ENCODE results near the gene SEPTIN7.
"Not testable (repeated sequence)": the region's sequence is repeated elsewhere in the genome, so short reads cannot be mapped to it uniquely, and the experiment has no call there.

Gene SEPTIN7

GRCh38 chr7:35754741-35755140, 46.1 kb upstream of the SEPTIN7 start:
- H3K9me3 ChIP-seq (ENCODE audit: low read length): no peaks in the 10 kb centered on the region
- no peak overlapping the region for H3K27ac ChIP-seq (ENCODE audit: low read depth, low read length, poor library complexity, severe bottlenecking)
- no peaks in the 10 kb centered on the region for H3F3A ChIP-seq (ENCODE audit: insufficient read depth, low read length)
- H3K79me2 ChIP-seq (ENCODE audit: insufficient read depth, low read length): no peaks in the 10 kb centered on the region
- no peak for TF ChIP-seq EZH2 (IDR thresholded peaks at IDR 0.05; ENCODE audit: borderline replicate concordance, low read length)
- no peak for TF ChIP-seq CTCF (IDR thresholded peaks at IDR 0.05; ENCODE audit: low read length)
- H3K27me3 ChIP-seq (ENCODE audit: insufficient read depth, low read length): no peaks in the 10 kb centered on the region
- no peaks in the 10 kb centered on the region for H3K9me2 ChIP-seq (ENCODE audit: low read depth, low read length)
- no peaks in the 10 kb centered on the region for H3K36me3 ChIP-seq (ENCODE audit: insufficient read depth, low read length)
- no peak overlapping the region for H2AFZ ChIP-seq (ENCODE audit: low read length)
- no peak overlapping the region for H3K4me2 ChIP-seq (ENCODE audit: low read length)
- no peak overlapping the region for H3K9ac ChIP-seq (ENCODE audit: low read length)
- no peak overlapping the region for H3K4me3 ChIP-seq (ENCODE audit: low read depth, low read length, poor library complexity, severe bottlenecking)
- H3K4me1 ChIP-seq (ENCODE audit: insufficient read depth, low read length, severe bottlenecking): no peaks in the 10 kb centered on the region
- no peaks in the 10 kb centered on the region for H4K20me1 ChIP-seq (ENCODE audit: insufficient read depth, low read length)

- H3F3A ChIP-seq (ENCODE audit: insufficient read depth, low read length): no peaks in the 10 kb centered on the region
- H3K79me2 ChIP-seq (ENCODE audit: insufficient read depth, low read length): no peaks in the 10 kb centered on the region
- no peak overlapping the region for H3K27ac ChIP-seq (ENCODE audit: low read depth, low read length, poor library complexity, severe bottlenecking)
- no peaks in the 10 kb centered on the region for H3K36me3 ChIP-seq (ENCODE audit: insufficient read depth, low read length)
- H3K4me2 ChIP-seq (ENCODE audit: low read length): no peak overlapping the region
- TF ChIP-seq EZH2 (IDR thresholded peaks at IDR 0.05; ENCODE audit: borderline replicate concordance, low read length) (no peak), CTCF (IDR thresholded peaks at IDR 0.05; ENCODE audit: low read length) (no peak)
- H3K4me1 ChIP-seq (ENCODE audit: insufficient read depth, low read length, severe bottlenecking): no peaks in the 10 kb centered on the region
- no peaks in the 10 kb centered on the region for H4K20me1 ChIP-seq (ENCODE audit: insufficient read depth, low read length)
- no peaks in the 10 kb centered on the region for H3K9me3 ChIP-seq (ENCODE audit: low read length)
- H3K9ac ChIP-seq (ENCODE audit: low read length): no peak overlapping the region
- H3K4me3 ChIP-seq (ENCODE audit: low read depth, low read length, poor library complexity, severe bottlenecking): no peak overlapping the region
- H3K27me3 ChIP-seq (ENCODE audit: insufficient read depth, low read length): no peaks in the 10 kb centered on the region
- no peak overlapping the region for H2AFZ ChIP-seq (ENCODE audit: low read length)
- H3K9me2 ChIP-seq (ENCODE audit: low read depth, low read length): no peaks in the 10 kb centered on the region
These were observed 45.1 kb upstream of the SEPTIN7 start for GRCh38 chr7:35755711-35756110.

GRCh38 chr7:35756453-35756852, 44.4 kb upstream of the SEPTIN7 start:
- not testable (repeated sequence) for H3K4me3 ChIP-seq (ENCODE audit: low read depth, low read length, poor library complexity, severe bottlenecking); H3K9me3 ChIP-seq (ENCODE audit: low read length); H3K27ac ChIP-seq (ENCODE audit: low read depth, low read length, poor library complexity, severe bottlenecking); H3K9me2 ChIP-seq (ENCODE audit: low read depth, low read length); H3K4me1 ChIP-seq (ENCODE audit: insufficient read depth, low read length, severe bottlenecking); H3F3A ChIP-seq (ENCODE audit: insufficient read depth, low read length); H3K9ac ChIP-seq (ENCODE audit: low read length); H3K4me2 ChIP-seq (ENCODE audit: low read length); H3K79me2 ChIP-seq (ENCODE audit: insufficient read depth, low read length); H3K27me3 ChIP-seq (ENCODE audit: insufficient read depth, low read length); H3K36me3 ChIP-seq (ENCODE audit: insufficient read depth, low read length); H4K20me1 ChIP-seq (ENCODE audit: insufficient read depth, low read length); H2AFZ ChIP-seq (ENCODE audit: low read length)

GRCh38 chr7:35757574-35757973, 43.3 kb upstream of the SEPTIN7 start:
- H3K4me3 ChIP-seq (ENCODE audit: low read depth, low read length, poor library complexity, severe bottlenecking): no peak overlapping the region
- H4K20me1 ChIP-seq (ENCODE audit: insufficient read depth, low read length): no peaks in the 10 kb centered on the region
- no peaks in the 10 kb centered on the region for H3K9me3 ChIP-seq (ENCODE audit: low read length)
- no peak overlapping the region for H3K27ac ChIP-seq (ENCODE audit: low read depth, low read length, poor library complexity, severe bottlenecking)
- H3K4me2 ChIP-seq (ENCODE audit: low read length): no peak overlapping the region
- no peaks in the 10 kb centered on the region for H3K79me2 ChIP-seq (ENCODE audit: insufficient read depth, low read length)
- no peaks in the 10 kb centered on the region for H3F3A ChIP-seq (ENCODE audit: insufficient read depth, low read length)
- no peaks in the 10 kb centered on the region for H3K4me1 ChIP-seq (ENCODE audit: insufficient read depth, low read length, severe bottlenecking)
- H3K9ac ChIP-seq (ENCODE audit: low read length): no peak overlapping the region
- H3K36me3 ChIP-seq (ENCODE audit: insufficient read depth, low read length): no peaks in the 10 kb centered on the region
- H3K9me2 ChIP-seq (ENCODE audit: low read depth, low read length): no peaks in the 10 kb centered on the region
- H3K27me3 ChIP-seq (ENCODE audit: insufficient read depth, low read length): no peaks in the 10 kb centered on the region
- no peak overlapping the region for H2AFZ ChIP-seq (ENCODE audit: low read length)
- no peak for TF ChIP-seq CTCF (IDR thresholded peaks at IDR 0.05; ENCODE audit: low read length)
- TF ChIP-seq EZH2 (IDR thresholded peaks at IDR 0.05; ENCODE audit: borderline replicate concordance, low read length): no peak

Data from OCI-LY1 (cell line).